ENCODE data around the gene ANKRD27.
"Not testable (repeated sequence)": the region's sequence is repeated elsewhere in the genome, so short reads cannot be mapped to it uniquely, and the experiment has no call there.

The ANKRD27 gene

DNA sequence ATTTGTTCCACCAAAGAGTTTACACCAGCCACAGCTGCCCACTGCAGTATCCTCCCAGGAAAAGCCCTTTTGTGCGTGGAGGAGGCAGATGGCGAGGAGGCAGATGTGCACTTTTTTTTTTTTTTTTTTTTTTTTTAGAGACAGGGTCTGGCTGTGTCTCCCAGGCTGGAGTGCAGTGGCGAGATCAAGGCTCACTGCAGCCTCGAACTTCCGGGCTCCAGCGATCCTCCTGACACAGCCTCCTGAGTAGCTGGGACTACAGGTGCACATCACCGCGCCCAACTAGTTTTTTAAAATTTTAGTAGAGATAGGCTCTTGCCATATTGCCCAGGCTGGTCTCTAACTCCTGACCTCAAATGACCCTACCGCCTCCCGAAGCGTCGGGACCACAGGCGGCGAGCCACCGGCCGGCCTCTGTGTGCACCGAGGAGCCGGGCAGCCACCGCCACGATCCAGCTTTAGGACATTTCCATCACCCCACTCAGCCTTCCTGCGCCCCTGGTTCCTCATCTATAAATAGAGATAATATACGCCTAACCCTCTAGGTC lies 94.6 kb downstream of the ANKRD27 start:
- TF ChIP-seq ISL1 (CRISPR knock-in tag; IDR thresholded peaks at IDR 0.05) (no peak), RARB (CRISPR knock-in tag; IDR thresholded peaks at IDR 0.05) (no peak), SNAI2 (CRISPR knock-in tag; IDR thresholded peaks at IDR 0.05) (no peak)
- peak; percentile 55 for ATAC-seq

DNA sequence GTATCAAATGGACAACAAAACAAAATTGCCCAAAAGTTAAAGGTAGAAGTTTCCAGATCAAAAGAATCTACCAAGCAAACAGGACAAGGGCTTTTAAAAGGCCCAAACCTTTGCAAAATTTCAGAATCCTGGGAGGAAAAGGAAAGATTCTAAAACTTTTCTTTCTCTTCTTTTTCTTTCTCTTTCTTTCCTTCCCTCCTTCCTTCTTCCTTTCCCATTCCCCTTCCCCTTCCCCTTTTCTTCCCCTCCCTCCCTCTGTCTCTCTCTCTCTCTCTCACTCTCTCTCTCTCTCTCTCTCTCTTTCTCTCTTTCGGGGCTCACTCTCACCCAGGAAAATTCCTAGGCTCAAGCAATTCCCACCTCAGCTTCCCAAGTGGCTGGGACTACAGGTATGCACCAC lies 98.2 kb downstream of the ANKRD27 start:
- TF ChIP-seq PPARA (CRISPR knock-in tag; IDR thresholded peaks at IDR 0.05; ENCODE audit: borderline replicate concordance) = no peak
- TF ChIP-seq ARNTL (CRISPR knock-in tag; IDR thresholded peaks at IDR 0.05; ENCODE audit: borderline replicate concordance, low read depth) = no peak
- TF ChIP-seq POU6F1 (CRISPR knock-in tag; IDR thresholded peaks at IDR 0.05; ENCODE audit: borderline replicate concordance, low read depth) = no peak
- no peak for TF ChIP-seq ZFP3 (CRISPR knock-in tag; IDR thresholded peaks at IDR 0.05)
- no peak for TF ChIP-seq TOX (CRISPR knock-in tag; IDR thresholded peaks at IDR 0.05; ENCODE audit: borderline replicate concordance)
- no peak for ATAC-seq

GRCh38 chr19:32573492-32573794 lies 101.5 kb downstream of the ANKRD27 start:
- TF ChIP-seq TOX (CRISPR knock-in tag; IDR thresholded peaks at IDR 0.05; ENCODE audit: borderline replicate concordance) = no peak
- TF ChIP-seq, protein P1, sequence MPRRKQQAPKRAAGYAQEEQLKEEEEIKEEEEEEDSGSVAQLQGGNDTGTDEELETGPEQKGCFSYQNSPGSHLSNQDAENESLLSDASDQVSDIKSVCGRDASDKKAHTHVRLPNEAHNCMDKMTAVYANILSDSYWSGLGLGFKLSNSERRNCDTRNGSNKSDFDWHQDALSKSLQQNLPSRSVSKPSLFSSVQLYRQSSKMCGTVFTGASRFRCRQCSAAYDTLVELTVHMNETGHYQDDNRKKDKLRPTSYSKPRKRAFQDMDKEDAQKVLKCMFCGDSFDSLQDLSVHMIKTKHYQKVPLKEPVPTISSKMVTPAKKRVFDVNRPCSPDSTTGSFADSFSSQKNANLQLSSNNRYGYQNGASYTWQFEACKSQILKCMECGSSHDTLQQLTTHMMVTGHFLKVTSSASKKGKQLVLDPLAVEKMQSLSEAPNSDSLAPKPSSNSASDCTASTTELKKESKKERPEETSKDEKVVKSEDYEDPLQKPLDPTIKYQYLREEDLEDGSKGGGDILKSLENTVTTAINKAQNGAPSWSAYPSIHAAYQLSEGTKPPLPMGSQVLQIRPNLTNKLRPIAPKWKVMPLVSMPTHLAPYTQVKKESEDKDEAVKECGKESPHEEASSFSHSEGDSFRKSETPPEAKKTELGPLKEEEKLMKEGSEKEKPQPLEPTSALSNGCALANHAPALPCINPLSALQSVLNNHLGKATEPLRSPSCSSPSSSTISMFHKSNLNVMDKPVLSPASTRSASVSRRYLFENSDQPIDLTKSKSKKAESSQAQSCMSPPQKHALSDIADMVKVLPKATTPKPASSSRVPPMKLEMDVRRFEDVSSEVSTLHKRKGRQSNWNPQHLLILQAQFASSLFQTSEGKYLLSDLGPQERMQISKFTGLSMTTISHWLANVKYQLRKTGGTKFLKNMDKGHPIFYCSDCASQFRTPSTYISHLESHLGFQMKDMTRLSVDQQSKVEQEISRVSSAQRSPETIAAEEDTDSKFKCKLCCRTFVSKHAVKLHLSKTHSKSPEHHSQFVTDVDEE (CRISPR knock-in tag; IDR thresholded peaks at IDR 0.05) = no peak
- TF ChIP-seq OSR1 (CRISPR knock-in tag; IDR thresholded peaks at IDR 0.05) = no peak
- TF ChIP-seq ZFP3 (CRISPR knock-in tag; IDR thresholded peaks at IDR 0.05) = no peak
- no peak for TF ChIP-seq POU6F1 (CRISPR knock-in tag; IDR thresholded peaks at IDR 0.05; ENCODE audit: borderline replicate concordance, low read depth)
- TF ChIP-seq TCF4 (CRISPR knock-in tag; IDR thresholded peaks at IDR 0.05; ENCODE audit: borderline replicate concordance) = no peak
- TF ChIP-seq ZNF565 (CRISPR knock-in tag; conservative IDR thresholded peaks at IDR 0.05; ENCODE audit: low read depth) = no peak
- no peak for TF ChIP-seq ZC3H10 (CRISPR knock-in tag; IDR thresholded peaks at IDR 0.05)
- TF ChIP-seq PATZ1 (CRISPR knock-in tag; IDR thresholded peaks at IDR 0.05; ENCODE audit: borderline replicate concordance) = no peak
- TF ChIP-seq CSDC2 (CRISPR knock-in tag; IDR thresholded peaks at IDR 0.05) = no peak
- ATAC-seq = no peak

- ATAC-seq = not testable (repeated sequence)
Measured at GRCh38 chr19:32572700-32573491, 102.1 kb downstream of the ANKRD27 start.

DNA sequence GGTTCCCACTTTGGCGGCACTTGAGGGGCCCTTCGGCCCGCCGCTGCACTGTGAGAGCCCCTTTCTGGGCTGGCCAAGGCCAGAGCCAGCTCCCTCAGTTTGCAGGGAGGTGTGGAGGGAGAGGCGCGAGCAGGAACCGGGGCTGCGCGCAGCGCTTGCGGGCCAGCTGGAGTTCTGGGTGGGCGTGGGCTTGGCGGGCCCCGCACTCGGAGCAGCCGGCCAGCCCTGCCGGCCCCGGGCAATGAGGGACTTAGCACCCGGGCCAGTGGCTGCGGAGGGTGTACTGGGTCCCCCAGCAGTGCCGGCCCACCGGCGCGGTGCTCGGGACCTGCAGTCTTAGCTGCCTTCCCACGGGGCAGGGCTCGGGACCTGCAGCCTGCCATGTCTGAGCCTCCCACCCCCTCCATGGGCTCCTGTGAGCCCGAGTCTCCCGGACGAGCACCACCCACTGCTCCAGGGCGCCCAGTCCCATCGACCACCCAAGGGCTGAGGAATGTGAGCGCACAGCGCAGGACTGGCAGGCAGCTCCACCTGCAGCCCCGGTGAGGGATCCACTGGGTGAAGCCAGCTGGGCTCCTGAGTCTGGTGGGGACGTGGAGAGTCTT lies 103.4 kb downstream of the ANKRD27 start:
- ATAC-seq = not testable (repeated sequence)
